Middle frontal gyrus (tissue), 1 donor: ENCODE measurements around the gene MS4A15.
"Not testable (repeated sequence)": the region's sequence is repeated elsewhere in the genome, so short reads cannot be mapped to it uniquely, and the experiment has no call there.

Experiments
- DNase-seq: peaks from one replicate; pipeline ENCODE4 v3.0.0-alpha.2; 2015; ENCODE audit warnings: low spot score; ENCODE audit errors: extremely low spot score

MS4A15 gene

GRCh38 chr11:60756307-60757032 is at the start of gene MS4A15:
Gene MS4A15 (plus strand): TSS chr11:60756867. CDS start chr11:60763734, 6,867 bp downstream.
- no peak for DNase-seq

DNA sequence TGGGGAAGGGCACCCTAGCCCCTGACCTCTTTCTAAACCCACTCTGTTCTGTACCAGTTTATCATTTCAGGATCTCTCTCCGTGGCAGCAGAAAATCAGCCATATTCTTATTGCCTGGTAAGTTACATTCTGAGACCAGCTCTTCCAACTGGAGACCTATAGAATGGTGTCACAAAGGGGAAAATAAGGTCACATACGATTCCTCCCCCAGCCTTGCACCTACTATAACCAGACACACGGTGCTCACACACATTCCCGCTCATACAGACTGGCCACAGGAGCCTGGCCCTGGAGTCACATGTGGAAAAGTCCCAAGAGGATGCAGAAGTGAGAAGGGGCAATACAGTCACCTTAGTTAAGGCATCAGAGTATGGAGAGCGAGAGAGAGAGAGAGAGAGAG is 49.7 kb upstream of the MS4A15 start:
- no peak for DNase-seq

DNA sequence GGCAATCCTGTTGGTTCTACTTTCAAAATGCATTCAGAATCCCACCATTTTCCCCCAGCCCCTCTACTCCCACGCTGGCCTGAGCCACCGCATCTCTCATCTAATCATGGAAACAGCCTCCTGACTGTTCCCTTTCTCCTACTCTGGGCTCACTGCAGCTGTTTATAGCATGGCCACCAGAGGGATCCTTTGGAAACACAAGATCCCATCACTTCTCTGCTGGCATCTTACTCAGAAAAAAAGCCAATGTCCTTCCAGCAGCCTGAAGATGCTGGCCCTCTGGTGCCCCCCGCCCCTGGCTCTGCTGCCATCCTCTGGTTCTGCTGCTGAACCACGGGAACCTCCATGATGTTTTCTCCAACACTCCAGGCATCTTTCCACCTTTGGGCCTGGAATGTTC is 46.2 kb upstream of the MS4A15 start:
- no peak for DNase-seq

DNA sequence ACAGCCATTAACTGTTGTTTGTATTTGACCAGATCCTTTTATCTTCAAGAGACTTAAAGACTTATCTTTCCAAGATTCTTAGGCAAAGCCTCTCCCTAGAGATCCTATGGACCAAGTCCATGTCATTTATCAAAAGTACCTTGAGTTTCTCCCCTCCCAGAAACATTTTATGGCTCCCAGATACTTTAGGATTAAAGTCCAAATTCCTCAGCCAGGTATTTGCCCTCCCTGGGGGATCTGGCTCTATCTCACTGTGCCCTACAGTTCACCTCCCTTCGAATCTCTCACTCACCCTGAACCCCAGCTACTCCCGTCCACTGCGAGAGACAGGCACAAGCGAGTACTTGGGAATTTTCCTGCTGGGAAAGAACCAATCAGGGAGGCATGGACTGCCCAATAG is 45.4 kb upstream of the MS4A15 start:
- no peak for DNase-seq

- not testable (repeated sequence) for DNase-seq
These were observed 43.2 kb upstream of the MS4A15 start for GRCh38 chr11:60713423-60713822.

- no peak for DNase-seq
These were observed 38.7 kb upstream of the MS4A15 start for GRCh38 chr11:60717956-60718355.

GRCh38 chr11:60718524-60719316 is 37.9 kb upstream of the MS4A15 start:
- DNase-seq = no peak

- no peak for DNase-seq
These were observed 37.3 kb upstream of the MS4A15 start for GRCh38 chr11:60719391-60719790.

GRCh38 chr11:60720460-60720859 is 36.2 kb upstream of the MS4A15 start:
- DNase-seq = no peak

- DNase-seq = no peak
These were observed 32.2 kb upstream of the MS4A15 start, which contains the start of gene MS4A18 for GRCh38 chr11:60724420-60724819. Gene MS4A18 (plus strand): TSS chr11:60724720.

DNA sequence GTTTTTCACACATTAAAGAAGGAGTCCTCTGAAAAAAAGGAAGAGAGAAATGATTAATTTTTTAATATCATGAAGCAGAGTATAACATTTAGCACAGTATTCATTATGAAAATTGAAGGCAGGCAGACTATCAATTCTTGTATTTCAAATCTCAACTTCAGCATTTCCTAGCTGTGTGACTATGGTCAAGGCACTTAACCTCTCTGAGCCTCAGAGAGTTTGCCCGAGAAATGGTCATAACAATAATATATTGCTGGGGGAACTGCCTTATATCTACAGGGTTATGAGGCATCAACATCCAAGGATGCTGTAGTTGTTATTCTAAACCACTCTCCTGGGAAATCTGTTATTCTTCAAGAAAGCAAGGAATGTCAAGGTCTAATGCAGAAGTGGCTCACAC is 31.1 kb upstream of the MS4A15 start:
- no peak for DNase-seq

DNA sequence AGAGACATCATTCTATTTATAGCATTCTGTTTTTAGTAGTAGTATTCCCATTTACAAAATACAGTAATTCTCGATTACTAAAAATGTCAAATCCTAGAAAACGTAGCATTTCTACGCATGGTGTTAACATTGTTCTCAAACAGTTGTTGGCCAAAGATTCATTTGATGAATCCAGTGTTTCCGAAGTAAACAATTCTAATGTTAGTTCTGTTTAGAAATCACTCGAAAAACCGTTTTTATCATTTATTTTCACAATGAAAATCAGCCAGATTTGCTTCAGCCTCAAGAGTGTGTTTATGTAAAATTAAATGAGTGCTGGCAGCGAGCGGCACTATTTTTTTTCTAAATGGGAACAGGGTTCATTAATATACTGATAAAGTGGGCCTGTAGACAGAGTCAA is 25.1 kb upstream of the MS4A15 start:
- DNase-seq = no peak

DNA sequence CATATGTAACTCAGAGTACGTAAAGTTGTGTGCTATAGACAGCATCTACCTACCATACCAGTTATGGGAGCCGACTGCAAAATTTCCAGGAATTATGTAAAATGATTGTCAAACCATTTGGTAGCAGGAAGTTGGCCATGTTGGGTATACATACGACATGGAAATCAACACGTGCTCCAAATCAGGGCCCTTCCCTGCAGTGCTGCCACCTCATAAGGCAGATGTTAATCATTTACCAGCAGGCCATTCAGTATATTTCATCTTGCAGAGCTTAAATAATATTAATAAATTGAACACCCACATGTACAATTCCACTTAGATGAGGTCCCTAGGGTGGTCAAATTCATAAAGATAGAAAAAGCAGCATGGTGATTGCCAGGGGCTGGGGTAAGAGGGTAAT is 22.4 kb upstream of the MS4A15 start:
- no peak for DNase-seq

GRCh38 chr11:60739114-60739513 is 17.6 kb upstream of the MS4A15 start:
- DNase-seq = no peak

GRCh38 chr11:60740573-60740972 is 16.1 kb upstream of the MS4A15 start:
- DNase-seq = no peak

DNA sequence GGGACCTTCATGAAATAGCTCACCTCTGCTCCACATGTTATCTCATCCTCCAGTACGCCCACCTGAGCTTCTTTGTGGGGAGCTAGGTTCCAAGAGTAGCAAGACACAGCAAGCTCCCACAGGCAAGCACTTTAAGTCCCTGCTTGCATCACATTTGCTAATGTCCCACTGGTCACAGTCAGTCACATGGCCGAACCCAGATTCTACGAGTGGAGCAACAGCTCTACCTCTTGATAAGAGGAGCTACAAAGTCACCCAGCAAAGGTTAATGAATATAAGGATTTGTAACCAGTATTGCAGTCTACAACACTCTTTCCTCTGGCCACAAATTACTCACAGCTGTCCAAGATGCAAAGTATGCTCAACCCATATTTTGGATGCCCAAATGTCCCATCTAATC is 15.2 kb upstream of the MS4A15 start:
- no peak for DNase-seq

DNA sequence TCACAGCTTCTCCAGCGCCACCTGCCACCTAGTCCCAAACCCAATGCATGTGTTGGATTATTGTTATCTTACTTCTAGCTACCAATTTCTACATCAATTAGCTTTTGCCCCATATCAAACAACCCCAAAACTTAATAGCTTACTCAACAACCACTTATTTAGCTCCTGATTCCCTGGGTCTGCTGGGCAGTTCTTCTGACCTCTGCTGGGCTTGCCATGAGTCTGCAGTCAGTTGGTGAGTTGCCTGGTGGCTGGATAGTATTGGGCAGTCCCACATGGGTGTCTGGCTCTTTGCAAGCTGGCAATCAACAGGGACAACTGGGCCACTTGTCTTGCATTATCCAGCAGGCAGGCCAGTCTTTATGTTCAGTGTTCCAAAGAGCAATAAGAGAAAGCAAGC is 13.6 kb upstream of the MS4A15 start:
- no peak for DNase-seq

DNA sequence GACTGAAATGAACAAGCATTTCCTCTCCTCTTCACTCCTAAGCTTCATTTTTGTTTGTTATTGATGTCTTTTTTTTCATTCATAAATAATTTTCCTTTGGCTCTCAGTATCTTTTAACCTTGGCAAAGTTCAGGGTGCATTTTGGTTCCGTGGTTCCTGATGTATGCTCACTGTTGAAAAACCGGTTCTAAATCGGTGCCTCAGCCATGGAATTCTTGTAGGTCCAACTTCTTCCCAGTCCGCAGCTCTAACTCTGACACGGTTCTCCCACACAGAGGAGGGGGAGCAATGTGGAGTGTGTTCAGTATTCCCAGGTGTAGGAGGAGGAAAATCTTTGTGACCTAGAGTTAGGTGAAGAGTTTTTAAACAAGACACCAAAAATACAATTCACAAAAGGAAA is 12.6 kb upstream of the MS4A15 start:
- DNase-seq = no peak

- DNase-seq = no peak
These were observed 9.3 kb upstream of the MS4A15 start for GRCh38 chr11:60747359-60747873.

GRCh38 chr11:60748225-60748624 is 8.4 kb upstream of the MS4A15 start:
- DNase-seq = no peak

GRCh38 chr11:60748821-60749220 is 7.8 kb upstream of the MS4A15 start:
- DNase-seq = no peak

DNA sequence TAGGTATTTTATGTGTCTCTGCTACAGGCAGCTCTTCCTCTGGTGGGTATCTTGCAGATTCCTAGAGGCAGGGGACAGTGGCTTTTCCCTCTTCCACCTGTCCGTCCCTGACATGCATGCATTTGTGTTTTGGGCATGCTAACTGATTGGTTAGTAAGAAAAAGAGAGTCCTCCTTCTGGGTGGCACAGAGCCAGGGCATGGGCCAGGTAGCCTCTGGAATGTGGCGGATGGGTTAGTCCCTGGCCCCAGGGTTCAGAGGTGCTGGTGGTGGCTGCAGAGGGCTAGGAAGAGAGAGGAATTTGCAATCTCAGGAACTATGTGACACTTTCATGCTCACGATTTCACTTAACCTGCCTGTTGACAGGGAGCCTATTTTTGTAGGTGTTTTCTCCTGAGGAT is 5.8 kb upstream of the MS4A15 start:
- no peak for DNase-seq

DNA sequence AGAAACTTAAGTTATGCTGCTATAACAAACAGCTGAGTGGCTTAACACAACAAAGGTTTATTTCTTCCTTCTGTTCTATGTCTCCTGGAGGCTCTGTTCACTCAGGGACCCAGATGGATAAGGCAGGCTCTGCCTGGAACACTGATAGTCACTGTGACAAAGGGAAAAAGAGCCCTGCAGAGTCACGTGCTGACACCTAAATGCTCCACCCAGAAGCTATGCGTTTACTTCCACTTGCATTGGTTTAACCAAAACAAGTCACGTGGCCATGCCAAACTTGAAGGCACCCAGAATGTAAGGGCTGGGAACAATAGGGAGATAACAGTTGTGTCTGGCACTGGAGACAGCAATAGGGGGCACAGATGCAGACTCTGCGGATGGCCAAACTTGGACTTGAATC is 3.4 kb upstream of the MS4A15 start:
- DNase-seq = no peak
